K562 (cell line): Measurements from ENCODE around the gene SERHL2. TPM values are rescaled to one million over a fixed set of nuclear protein-coding genes. Genes with fewer than 3 reads are reported as not detected.

Source experiments
- ATAC-seq: fragments of 200-7000 bp; cut with Tn5 transposase; 3 replicates; pipeline ENCODE4 v1.9.1; 2020; ENCODE audit warnings: moderate library complexity
- BruUV-seq: library from RNA; stranded (reverse); fragments of 400-500 nt; replicated peaks from 2 replicates; lab custom pipeline; 2021; lab: Mats Ljungman, UMichigan
- CTCF ChIA-PET: fragments of 300-600 bp; formaldehyde crosslinking; extraction: SDS; loops from one replicate; lab custom pipeline; 2021; ENCODE audit warnings: low intra/inter-chr PET ratio; lab: Yijun Ruan, JAX
- POLR2A ChIA-PET: fragments of 300-600, 350-650 bp; sonication (Branson Sonifier 250); formaldehyde crosslinking; extraction: SDS; loops from one replicate; lab custom pipeline; 2021; ENCODE audit warnings: antibody characterized with exemption, inconsistent platforms; lab: Yijun Ruan, JAX
- DNase-seq, 4 experiments: peaks; one replicate each; pipeline versions ENCODE4 v3.0.0 to v3.0.0-alpha.2; 2011 to 2018; ENCODE audit warnings: low spot score in 3 of 4, mixed read lengths in 3 of 4; ENCODE audit errors: extremely low read depth in 1 of 4
- FAIRE-seq: peaks from 2 replicates; lab custom pipeline; 2011; peaks lifted over from hg19 to GRCh38; lab: Jason Lieb, UNC
- H2AFZ ChIP-seq: 2 replicates; pipeline ENCODE4 v1.6.0; 2011; ENCODE audit warnings: low read depth, low read length, control low read depth, inconsistent platforms
- H3K27ac ChIP-seq: fragments of 200-600 bp; 3 replicates; pipeline ENCODE4 v1.8.0; 2011; ENCODE audit warnings: low read depth, mild to moderate bottlenecking, control low read depth, inconsistent platforms, low read length, moderate library complexity, mixed read lengths; ENCODE audit errors: extremely low read depth
- H3K27me3 ChIP-seq, 2 experiments: fragments of 300-600 bp in 1 of 2; 2 replicates in 1 of 2; 3 replicates in 1 of 2; pipeline versions ENCODE4 v1.6.0 to v1.8.0; 2011; ENCODE audit warnings: inconsistent platforms in 2 of 2, low read length in 2 of 2, mild to moderate bottlenecking in 1 of 2, mixed read lengths in 1 of 2, moderate library complexity in 1 of 2; ENCODE audit not compliant: control insufficient read depth in 2 of 2, insufficient read depth in 2 of 2
- H3K36me3 ChIP-seq: fragments of 300-600 bp; 3 replicates; pipeline ENCODE4 v1.8.0; 2011; ENCODE audit warnings: mild to moderate bottlenecking, low read length, inconsistent platforms; ENCODE audit not compliant: control insufficient read depth, insufficient read depth
- H3K4me1 ChIP-seq, 2 experiments: fragments of 200-600 bp in 1 of 2; replicated peaks in 1 of 2; 2 replicates in 1 of 2; 3 replicates in 1 of 2; pipeline versions ENCODE4 v1.5.1 to v1.8.0; 2011; ENCODE audit warnings: inconsistent platforms in 2 of 2, low read length in 2 of 2, mild to moderate bottlenecking in 1 of 2, mixed read lengths in 1 of 2, moderate library complexity in 1 of 2; ENCODE audit not compliant: control insufficient read depth in 2 of 2, insufficient read depth in 2 of 2
- H3K4me2 ChIP-seq: 2 replicates; pipeline ENCODE4 v1.6.1; 2011; ENCODE audit warnings: low read length, control low read depth, inconsistent platforms, mixed read lengths; ENCODE audit not compliant: insufficient read depth
- H3K4me3 ChIP-seq: fragments of 200-600 bp; sonication (generic), shearing (Covaris generic); 2 replicates; pipeline ENCODE4 v1.5.1; 2016; ENCODE audit warnings: control low read depth, inconsistent platforms
- H3K79me2 ChIP-seq: fragments of 200-600 bp; 3 replicates; pipeline ENCODE4 v1.8.0; 2011; ENCODE audit warnings: low read length, inconsistent platforms; ENCODE audit not compliant: control insufficient read depth, insufficient read depth
- H3K9ac ChIP-seq, 2 experiments: 2 replicates each; pipeline versions ENCODE4 v1.6.0 to v1.6.1; 2011; ENCODE audit warnings: low read depth in 2 of 2, low read length in 2 of 2, control low read depth in 1 of 2, inconsistent platforms in 1 of 2, mild to moderate bottlenecking in 1 of 2, mixed read lengths in 1 of 2; ENCODE audit not compliant: insufficient read depth in 1 of 2
- H3K9me1 ChIP-seq: one replicate; pipeline ENCODE4 v1.6.0; 2011; ENCODE audit warnings: inconsistent platforms, mild to moderate bottlenecking, low read length, moderate library complexity; ENCODE audit not compliant: control insufficient read depth, insufficient read depth
- H3K9me3 ChIP-seq: replicated peaks from 2 replicates; pipeline ENCODE4 v1.5.1; 2011; ENCODE audit warnings: low read depth, low read length, inconsistent platforms; ENCODE audit not compliant: control insufficient read depth, insufficient read depth
- H4K20me1 ChIP-seq: replicated peaks from 2 replicates; pipeline ENCODE4 v1.6.1; 2011; ENCODE audit warnings: low read length, inconsistent platforms, mixed read lengths; ENCODE audit not compliant: control insufficient read depth, insufficient read depth
- ADNP ChIP-seq: fragments of 200-800 bp; sonication (Bioruptor generic); IDR thresholded peaks from 2 replicates; pipeline ENCODE4 v1.6.1; 2016; ENCODE audit warnings: missing genetic modification characterization, missing compliant biosample characterization
- COPS2 ChIP-seq: fragments of 450-650 bp; conservative IDR thresholded peaks from 2 replicates; pipeline ENCODE4 v1.6.1; 2016; ENCODE audit warnings: mild to moderate bottlenecking, moderate library complexity
- HSF4 ChIP-seq: fragments of 250-450 bp; sonication (Bioruptor Pico); IDR thresholded peaks from 2 replicates; pipeline ENCODE4 v2.1.2; 2022; ENCODE audit warnings: mild to moderate bottlenecking, moderate library complexity, borderline replicate concordance
- JUN ChIP-seq, 2 experiments: sonication (generic) in 1 of 2; formaldehyde crosslinking in 1 of 2; IDR thresholded peaks; 2 replicates each; pipeline versions ENCODE4 v1.6.1 to v1.8.0; 2012 to 2022; ENCODE audit warnings: borderline replicate concordance in 2 of 2, mild to moderate bottlenecking in 2 of 2, improper control_type of control experiment in 1 of 2, low read depth in 1 of 2, low read length in 1 of 2, missing genetic modification reagents in 1 of 2
- MAZ ChIP-seq, 2 experiments: fragments of 450-650 bp in 1 of 2; sonication (generic) in 1 of 2; formaldehyde crosslinking; IDR thresholded peaks in 1 of 2; conservative IDR thresholded peaks in 1 of 2; 2 replicates each; pipeline versions ENCODE4 v1.4.0 to v1.5.0; 2020; ENCODE audit warnings: mild to moderate bottlenecking in 1 of 2, missing genetic modification reagents in 1 of 2
- NFRKB ChIP-seq: fragments of 450-650 bp; IDR thresholded peaks from 2 replicates; pipeline ENCODE4 v1.6.1; 2016; ENCODE audit warnings: low read depth
- SNIP1 ChIP-seq: fragments of 450-650 bp; IDR thresholded peaks from 2 replicates; pipeline ENCODE4 v1.7.1; 2017; ENCODE audit warnings: low read depth, mild to moderate bottlenecking
- XRCC3 ChIP-seq: fragments of 450-650 bp; IDR thresholded peaks from 2 replicates; pipeline ENCODE4 v1.6.1; 2017; ENCODE audit warnings: mild to moderate bottlenecking, moderate library complexity
- ZNF589 ChIP-seq: fragments of 200-800 bp; sonication (Bioruptor generic); IDR thresholded peaks from 2 replicates; pipeline ENCODE4 v1.6.1; 2016; ENCODE audit warnings: low read depth, missing genetic modification characterization, missing compliant biosample characterization
- WGBS: fragments of 100-300 bp; shearing (Covaris generic); methylation state at CpG from one replicate; pipeline ENCODE4 v1.1.6; 2016; ENCODE audit warnings: low coverage, mixed read lengths; ENCODE audit not compliant: insufficient coverage; ENCODE audit errors: missing lambda C conversion rate; 5-methylcytosine and 5-hydroxymethylcytosine counted together
- in situ Hi-C: fragments of 300-500 bp; cut with MboI; formaldehyde crosslinking; loops from 4 replicates; pipeline ENCODE4 v1.15.0; 2018; ENCODE audit warnings: inconsistent platforms, mixed read lengths
- intact Hi-C: fragments of 100-400 bp; cut with micrococcal nuclease; formaldehyde crosslinking; loops from 2 replicates; pipeline ENCODE4 v1.14.2; 2022
- polyA plus RNA-seq, 8 experiments: library from polyadenylated mRNA; depleted of rRNA in 4 of 8; stranded (reverse) in 5 of 8; unstranded in 3 of 8; fragments of >200 nt; fragmentation: Nextera tagmentation in 2 of 8; fragmentation: Illumina TruSeq in 1 of 8; extraction: Ambion mirVana in 2 of 8; extraction: Trizol in 1 of 8; gene quantifications; 2 replicates each; pipeline versions ENCODE4 v1.2.1 to v1.2.3, GENCODE V29; 2011 to 2014; ENCODE audit warnings: inconsistent platforms in 1 of 8, missing spikeins in 1 of 8
- total RNA-seq, 7 experiments: library from RNA; depleted of rRNA in 6 of 7; stranded (reverse); fragments of >200 nt in 6 of 7; fragmentation: Illumina TruSeq in 2 of 7; extraction: Trizol in 2 of 7; gene quantifications; 2 replicates each; pipeline versions ENCODE4 v1.2.1 to v1.2.3, GENCODE V29; 2011 to 2021; ENCODE audit warnings: low replicate concordance in 1 of 7
- TF ChIP-seq, protein P1 (sequence below): fragments of 250-450 bp; sonication (Bioruptor Pico); IDR thresholded peaks from 2 replicates; pipeline ENCODE4 v1.8.0; 2021; ENCODE audit warnings: moderate library complexity, mild to moderate bottlenecking, inconsistent platforms
- TF ChIP-seq, protein P2 (sequence below), 3 experiments: fragments of 200-800 bp in 1 of 3; sonication (Bioruptor generic) in 1 of 3; sonication (generic) in 1 of 3; formaldehyde crosslinking in 1 of 3; IDR thresholded peaks; 2 replicates each; pipeline versions ENCODE4 v1.6.1 to v1.8.0; 2016 to 2022; ENCODE audit warnings: mild to moderate bottlenecking in 2 of 3, missing compliant biosample characterization in 2 of 3, missing genetic modification characterization in 2 of 3, missing genetic modification reagents in 1 of 3

Gene SERHL2
- total and polyA plus RNA-seq, 9 of the 15 experiments (the other 6 are each of a cell fraction or from before 2014, with no cell fraction given) = 19.9 to 62.6 (median 25.2) TPM

DNA sequence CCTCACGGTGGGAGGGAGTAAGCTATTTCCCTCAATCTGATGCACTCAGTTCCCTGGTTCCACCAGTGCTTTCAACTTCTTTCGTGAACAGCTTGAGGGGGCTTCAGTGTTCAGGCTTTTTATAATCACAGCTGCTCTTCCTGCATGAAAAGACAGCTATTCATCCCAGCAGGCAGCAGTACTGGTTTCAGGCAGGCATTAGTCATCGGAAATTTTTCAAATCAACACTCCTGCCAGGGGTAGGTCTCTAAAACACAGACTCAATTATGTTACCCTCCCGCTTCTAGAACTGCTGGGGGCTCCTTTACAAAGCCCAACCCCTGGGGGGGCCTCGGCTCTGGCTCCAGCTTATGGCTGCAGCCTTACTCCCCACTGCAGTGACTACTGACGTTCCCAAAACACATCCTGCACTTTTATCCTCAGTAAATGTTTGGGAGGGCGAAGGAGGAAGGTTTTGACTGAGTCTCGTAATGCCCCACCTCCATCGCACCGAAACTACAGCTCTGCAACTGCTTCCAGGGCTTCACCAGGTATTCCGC, 55.1 kb downstream of the SERHL2 start:
- Histone ChIP-seq H3K36me3 (peaks cover 66% of the 10 kb centered on the region; the same call in 2 of the 3 replicates), H3K27ac (no peak overlapping the region), H3K4me2 (no peak overlapping the region), H2AFZ (no peak overlapping the region), H3K9ac (no peak overlapping the region), H3K9me1 (no peaks in the 10 kb centered on the region), H3K79me2 (peaks cover 89% of the 10 kb centered on the region), H4K20me1 (0 out of 2 replicates have a peak, but pooled peaks cover 17% of the 10 kb centered on the region), H3K4me3 (no peak overlapping the region), H3K4me1 (peaks cover 7 to 13% of the 10 kb centered on the region in 2 experiments; a peak in 3 of 5 replicates), H3K9me3 (no peaks in the 10 kb centered on the region), H3K27me3 (no peaks in the 10 kb centered on the region)
- no peak for DNase-seq
- ChIA-PET POLR2A (interaction anchor here (0.7 kb wide), 3 partner anchors 13 to 565 kb away, joined by 3 to 5 read pairs (median 4); no protein-coding TSS in a partner anchor), CTCF (no interaction called here)
- ATAC-seq = no peak
- 94% methylated on average over 8 of the region's 11 CpGs for WGBS
- no peak for FAIRE-seq
- TF ChIP-seq COPS2 (no peak), SNIP1 (no peak), XRCC3 (no peak), HSF4 (CRISPR knock-in tag) (no peak), MAZ (CRISPR knock-in tag; conservative IDR thresholded peaks at IDR 0.05 in 1 of 2, IDR thresholded peaks at IDR 0.05 in 1 of 2) (no peak), NFRKB (no peak), JUN (IDR thresholded peaks at IDR 0.05; ENCODE audit: borderline replicate concordance, low read depth, low read length) (no peak), JUN (CRISPR knock-in tag; IDR thresholded peaks at IDR 0.05; ENCODE audit: borderline replicate concordance) (no peak), ZNF589 (CRISPR knock-in tag) (no peak), ADNP (no peak)
- TF ChIP-seq, protein P1, sequence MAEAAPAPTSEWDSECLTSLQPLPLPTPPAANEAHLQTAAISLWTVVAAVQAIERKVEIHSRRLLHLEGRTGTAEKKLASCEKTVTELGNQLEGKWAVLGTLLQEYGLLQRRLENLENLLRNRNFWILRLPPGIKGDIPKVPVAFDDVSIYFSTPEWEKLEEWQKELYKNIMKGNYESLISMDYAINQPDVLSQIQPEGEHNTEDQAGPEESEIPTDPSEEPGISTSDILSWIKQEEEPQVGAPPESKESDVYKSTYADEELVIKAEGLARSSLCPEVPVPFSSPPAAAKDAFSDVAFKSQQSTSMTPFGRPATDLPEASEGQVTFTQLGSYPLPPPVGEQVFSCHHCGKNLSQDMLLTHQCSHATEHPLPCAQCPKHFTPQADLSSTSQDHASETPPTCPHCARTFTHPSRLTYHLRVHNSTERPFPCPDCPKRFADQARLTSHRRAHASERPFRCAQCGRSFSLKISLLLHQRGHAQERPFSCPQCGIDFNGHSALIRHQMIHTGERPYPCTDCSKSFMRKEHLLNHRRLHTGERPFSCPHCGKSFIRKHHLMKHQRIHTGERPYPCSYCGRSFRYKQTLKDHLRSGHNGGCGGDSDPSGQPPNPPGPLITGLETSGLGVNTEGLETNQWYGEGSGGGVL (CRISPR knock-in tag) = no peak
- TF ChIP-seq, protein P2, sequence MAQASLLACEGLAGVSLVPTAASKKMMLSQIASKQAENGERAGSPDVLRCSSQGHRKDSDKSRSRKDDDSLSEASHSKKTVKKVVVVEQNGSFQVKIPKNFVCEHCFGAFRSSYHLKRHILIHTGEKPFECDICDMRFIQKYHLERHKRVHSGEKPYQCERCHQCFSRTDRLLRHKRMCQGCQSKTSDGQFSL (CRISPR knock-in tag; IDR thresholded peaks at IDR 0.05) = no peak
- TF ChIP-seq, protein P2 (tag; IDR thresholded peaks at IDR 0.05) = no peak
- no TSS peak for BruUV-seq
- in situ Hi-C loops = no loop called here
- intact Hi-C loops = no loop called here
